GM12892 (cell line): Measurements from ENCODE around the gene CDH22.

Experiments used
- DNase-seq: peaks from one replicate; pipeline ENCODE4 v3.0.0; 2011; ENCODE audit not compliant: insufficient read length
- FAIRE-seq: peaks from 2 replicates; lab custom pipeline; 2011; peaks lifted over from hg19 to GRCh38; lab: Jason Lieb, UNC
- POLR2A ChIP-seq: IDR thresholded peaks from 2 replicates; pipeline ENCODE4 v1.6.1; 2011; ENCODE audit warnings: low read depth, low read length, control low read depth
- POLR2AphosphoS5 ChIP-seq: IDR thresholded peaks from 2 replicates; pipeline ENCODE4 v1.6.1; 2011; ENCODE audit warnings: low read depth, low read length, control low read depth
- TAF1 ChIP-seq: IDR thresholded peaks from 2 replicates; pipeline ENCODE4 v1.6.1; 2011; ENCODE audit warnings: low read depth, mild to moderate bottlenecking, control low read depth, low read length, borderline replicate concordance

Gene CDH22

DNA sequence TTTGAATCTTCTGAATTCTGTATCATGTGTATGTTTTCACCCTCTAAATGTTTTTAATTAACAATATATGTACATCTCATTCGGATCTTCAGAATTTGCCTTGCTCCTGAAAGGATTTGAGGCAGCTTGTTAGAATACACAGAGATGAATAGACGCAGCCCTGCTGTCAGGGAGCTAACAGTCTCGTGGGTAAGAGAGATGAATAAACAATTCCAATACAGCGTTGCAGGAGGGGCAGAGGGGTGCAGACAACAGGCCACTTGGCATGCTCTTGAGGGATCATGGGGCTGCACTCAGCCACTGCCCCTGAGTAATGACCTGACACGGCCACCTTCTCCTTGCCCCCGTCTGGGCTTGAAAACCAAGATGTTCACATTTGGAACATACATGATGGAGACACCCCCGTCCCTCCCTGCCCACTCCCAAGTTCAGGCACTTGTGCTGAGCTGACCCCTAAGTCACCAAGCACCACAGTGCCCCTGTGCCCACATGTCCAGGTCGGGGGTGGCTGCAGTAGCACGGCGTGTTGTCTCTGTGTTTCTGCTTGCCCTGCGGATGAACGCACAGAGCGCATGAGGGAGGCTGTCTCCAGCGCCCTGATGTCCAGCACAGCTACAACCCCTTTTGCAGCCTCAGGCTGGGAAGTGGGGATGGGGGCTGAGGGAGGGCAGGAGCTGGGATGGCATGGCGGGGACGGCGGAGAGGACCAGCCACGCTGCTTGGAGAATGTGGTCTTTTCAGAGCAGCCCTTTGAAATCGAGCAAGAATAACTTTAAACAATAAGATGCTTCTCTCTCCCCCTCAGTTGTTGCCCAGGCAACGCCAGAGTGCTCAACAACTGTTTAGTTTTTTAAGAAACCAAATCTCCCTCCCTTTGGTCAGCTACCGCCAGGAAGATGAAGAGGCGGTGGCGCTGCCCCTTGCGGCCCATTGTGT is 33.0 kb upstream of the CDH22 start:
- no peak for FAIRE-seq
- DNase-seq, result no peak
- TF ChIP-seq POLR2A (no peak), POLR2AphosphoS5 (no peak), TAF1 (no peak)

- FAIRE-seq, result no peak
- TF ChIP-seq POLR2A (no peak), POLR2AphosphoS5 (no peak), TAF1 (no peak)
- no peak for DNase-seq
Observed at GRCh38 chr20:46339037-46339436, 30.7 kb upstream of the CDH22 start.

DNA sequence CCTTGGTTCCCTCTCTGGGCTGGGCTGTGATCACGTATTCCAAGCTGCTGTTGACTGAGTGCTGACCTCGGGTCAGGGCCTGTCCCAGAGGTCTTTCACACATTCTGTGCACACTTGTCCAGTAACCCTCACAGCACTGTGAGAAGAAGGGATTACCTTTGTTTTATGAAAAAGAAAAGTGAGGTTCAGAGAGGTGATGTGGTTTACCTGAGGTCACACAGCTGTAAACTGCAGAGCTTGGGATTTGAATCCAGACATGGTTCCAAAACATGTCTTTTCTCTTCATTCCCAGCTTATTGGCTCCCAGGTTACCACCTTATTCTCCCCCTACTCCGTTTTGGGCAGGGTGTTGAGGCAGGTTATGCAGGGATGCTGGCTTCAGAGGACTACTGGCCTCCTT is 28.4 kb upstream of the CDH22 start:
- FAIRE-seq, result no peak

DNA sequence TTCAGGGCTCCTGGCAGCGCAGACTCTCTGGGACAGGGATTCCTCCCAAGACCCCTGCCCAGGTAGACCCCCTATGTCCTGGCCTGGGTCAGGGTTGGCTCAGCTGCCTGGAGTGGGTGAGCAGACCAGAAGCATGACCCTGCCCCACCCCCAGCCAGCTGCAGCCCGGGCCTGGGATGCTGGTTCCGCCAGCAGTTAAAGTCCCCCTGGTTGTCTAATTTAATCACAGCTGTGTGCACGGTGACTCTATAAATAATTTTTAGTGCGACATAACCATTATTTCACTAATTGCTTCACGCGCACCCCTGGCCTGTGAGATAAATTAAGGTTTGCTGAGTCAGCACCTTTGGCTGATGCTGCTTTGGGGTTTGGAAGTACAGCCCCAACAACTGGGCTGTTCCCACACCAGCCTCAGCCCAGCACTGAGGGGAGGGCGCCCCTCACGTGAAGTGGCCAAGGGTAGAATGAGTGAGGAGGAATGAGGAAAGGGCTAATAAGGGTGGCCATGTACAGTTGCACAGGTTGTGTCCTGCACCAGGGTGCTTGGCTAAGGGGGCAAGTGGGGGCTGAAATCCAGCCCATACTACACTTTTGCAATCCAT is 26.1 kb upstream of the CDH22 start:
- FAIRE-seq, result no peak
- TF ChIP-seq POLR2A, result no peak
- no peak for TF ChIP-seq POLR2AphosphoS5
- no peak for TF ChIP-seq TAF1
- no peak for DNase-seq

More for the DNA sequence above, 28.4 kb upstream of the CDH22 start:
- TF ChIP-seq POLR2AphosphoS5 (no peak), POLR2A (no peak)
- DNase-seq, result no peak

- no peak for TF ChIP-seq POLR2AphosphoS5
- TF ChIP-seq TAF1, result no peak
- no peak for TF ChIP-seq POLR2A
- no peak for DNase-seq
- no peak for FAIRE-seq
Observed at GRCh38 chr20:46333161-46333991, 25.1 kb upstream of the CDH22 start.

DNA sequence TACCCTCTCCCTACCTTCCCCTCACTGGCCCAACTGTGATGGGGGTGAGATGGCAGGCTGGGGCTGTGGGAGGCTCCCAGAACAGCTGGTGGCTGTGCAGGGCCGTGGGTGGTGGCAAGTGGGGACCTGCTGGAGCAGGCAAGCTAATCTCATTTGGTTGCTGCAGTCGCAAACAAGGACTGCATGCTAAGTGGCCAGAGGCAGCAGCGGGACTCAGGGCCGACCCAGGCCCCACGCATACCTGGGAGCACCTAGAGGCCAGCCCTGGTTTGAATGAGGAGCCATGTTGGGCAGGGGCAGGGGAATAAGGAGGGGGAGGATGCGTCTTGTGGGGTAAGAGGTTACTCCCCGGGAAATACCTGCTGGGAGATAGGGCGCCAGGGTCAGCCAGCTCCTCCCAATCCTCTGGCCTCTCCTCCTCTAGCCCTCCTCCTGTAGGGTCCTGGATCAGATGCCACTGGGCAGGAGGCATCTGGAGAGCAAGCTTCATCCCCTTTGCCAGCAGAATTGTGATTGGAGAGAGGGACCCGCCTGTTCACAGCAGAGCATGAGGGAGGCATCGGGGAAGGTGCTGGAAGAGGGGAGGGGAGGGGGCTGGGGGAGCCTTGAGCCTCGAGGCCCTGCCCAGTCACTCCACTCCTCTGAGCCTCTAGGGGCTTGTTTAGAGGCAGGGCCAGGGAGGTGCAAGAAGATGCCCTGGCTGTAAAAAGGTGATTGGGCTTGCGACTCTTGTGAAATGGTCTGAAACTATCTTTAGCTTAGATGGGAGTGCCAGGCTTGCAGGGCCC is 24.3 kb upstream of the CDH22 start:
- FAIRE-seq (no peak), DNase-seq (no peak)
- no peak for TF ChIP-seq POLR2AphosphoS5
- TF ChIP-seq TAF1, result no peak
- TF ChIP-seq POLR2A, result no peak

DNA sequence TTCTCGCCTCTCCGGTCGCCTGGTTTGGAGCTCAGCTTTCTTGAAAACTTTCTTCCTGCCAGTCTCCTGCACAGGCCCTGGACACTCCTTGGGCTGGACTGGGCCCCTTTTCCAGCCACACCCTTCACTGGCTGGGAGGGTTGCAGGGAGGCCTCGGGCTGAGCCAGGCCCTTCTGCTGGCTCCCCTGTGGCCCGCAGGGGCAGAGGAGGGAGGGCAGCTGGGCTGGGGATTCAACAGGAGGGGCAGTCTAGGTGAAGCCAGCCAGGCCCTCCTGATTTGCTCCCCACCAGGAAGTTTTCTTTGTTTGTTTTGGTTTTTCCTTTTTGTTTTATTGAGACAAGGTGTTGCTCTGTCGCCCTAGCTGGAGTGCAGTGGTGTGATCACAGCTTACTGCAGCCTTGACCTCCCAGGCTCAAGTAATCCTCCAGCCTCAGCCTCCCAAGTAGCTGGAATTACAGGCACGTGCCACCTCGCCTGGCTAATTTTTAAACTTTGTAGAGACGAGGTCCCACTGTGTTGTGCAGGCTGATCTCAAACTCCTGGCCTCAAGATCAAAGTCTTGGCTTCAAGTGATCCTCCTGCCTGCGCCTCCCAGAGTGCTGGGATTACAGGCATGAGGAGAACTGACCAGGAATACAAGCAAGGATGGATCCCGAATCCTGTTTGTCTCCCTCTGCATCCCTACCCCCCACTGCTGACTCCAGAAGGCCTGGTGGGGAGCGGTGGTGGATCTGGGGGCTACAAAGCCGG is 23.5 kb upstream of the CDH22 start:
- DNase-seq, result no peak
- FAIRE-seq, result no peak

DNA sequence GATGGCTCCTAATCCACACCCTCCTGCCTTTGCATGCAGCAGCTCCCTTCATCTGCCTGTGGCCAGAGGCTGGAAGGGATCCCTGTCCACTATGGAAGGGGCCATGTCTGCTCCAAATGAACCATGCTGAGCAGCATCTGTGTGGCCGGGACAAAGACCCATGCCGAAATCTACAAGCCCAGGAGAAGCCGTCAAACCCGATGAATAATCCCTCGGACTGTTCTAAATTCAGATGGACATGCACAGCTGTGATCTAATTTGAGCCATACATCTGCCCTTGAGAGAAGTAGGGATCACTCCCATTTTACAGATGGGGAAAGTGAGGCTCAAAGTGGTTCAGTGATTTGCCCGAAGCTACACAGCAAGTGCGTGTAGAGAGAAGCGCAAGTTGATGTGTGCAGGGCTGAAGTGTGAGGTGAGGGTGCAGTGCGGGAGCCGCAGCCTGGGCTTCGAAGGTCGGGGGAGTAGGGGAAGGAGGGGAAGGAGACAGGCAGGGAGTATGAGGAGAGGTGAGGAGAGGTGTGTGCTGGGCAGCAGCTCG is 22.6 kb upstream of the CDH22 start:
- no peak for FAIRE-seq
- no peak for DNase-seq
- TF ChIP-seq POLR2A, result no peak
- no peak for TF ChIP-seq POLR2AphosphoS5
- no peak for TF ChIP-seq TAF1

More for the DNA sequence above, 23.5 kb upstream of the CDH22 start:
- TF ChIP-seq TAF1, result no peak

DNA sequence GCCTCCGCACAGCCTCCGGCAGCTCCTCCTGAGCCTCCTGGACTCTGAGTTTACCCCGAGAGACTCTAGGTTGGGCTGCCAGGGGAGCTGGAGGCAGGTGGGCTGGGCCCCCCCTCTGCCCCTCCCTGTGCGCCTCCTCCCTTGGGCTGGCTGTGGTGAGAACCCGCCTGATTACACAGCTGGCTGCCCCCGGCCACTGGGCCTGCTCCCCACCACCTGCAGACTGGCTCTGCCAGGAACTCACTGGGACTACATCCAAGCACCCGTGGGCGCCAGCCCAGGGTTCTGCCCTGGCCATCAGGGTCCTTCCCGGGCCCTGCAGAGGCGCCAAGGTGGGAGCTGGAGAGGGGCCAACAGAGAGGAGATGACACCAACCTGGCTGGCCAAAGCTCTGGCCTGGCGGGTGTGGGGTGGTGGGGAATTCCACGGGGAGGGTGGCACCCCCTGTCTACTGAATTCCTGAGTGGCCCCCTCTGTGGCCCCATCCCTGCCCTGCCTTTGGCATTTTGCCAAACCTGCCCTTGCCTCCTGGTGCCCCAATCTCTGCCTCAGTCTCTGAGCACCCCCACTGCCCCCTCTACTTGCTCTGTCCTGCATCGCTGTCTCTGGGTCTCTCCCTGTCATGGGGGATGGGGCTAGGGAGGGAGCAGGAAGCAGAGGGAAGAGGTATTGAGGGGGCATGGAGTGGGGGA is 21.9 kb upstream of the CDH22 start:
- TF ChIP-seq POLR2AphosphoS5 (no peak), POLR2A (no peak), TAF1 (no peak)
- no peak for DNase-seq
- FAIRE-seq, result no peak
